ENCODE measurements around the gene ENHO.
"Not testable (repeated sequence)": the region's sequence is repeated elsewhere in the genome, so short reads cannot be mapped to it uniquely, and the experiment has no call there.

The ENHO gene

GRCh38 chr9:34555500-34555899 is 32.7 kb upstream of the ENHO start:
- DNase-seq (ENCODE audit: low spot score), result no peak

GRCh38 chr9:34555002-34555348 is 32.2 kb upstream of the ENHO start:
- peak; percentile 56 for DNase-seq (ENCODE audit: low spot score)

GRCh38 chr9:34554211-34555001 is 31.6 kb upstream of the ENHO start:
- DNase-seq (ENCODE audit: low spot score), result peak; percentile 64

GRCh38 chr9:34553511-34554021 is 30.8 kb upstream of the ENHO start:
- no peak for DNase-seq (ENCODE audit: low spot score)

GRCh38 chr9:34552986-34553385 is 30.2 kb upstream of the ENHO start:
- no peak for DNase-seq (ENCODE audit: low spot score)

- DNase-seq (ENCODE audit: low spot score), result no peak
Observed at GRCh38 chr9:34552606-34552981, 29.8 kb upstream of the ENHO start.

DNA sequence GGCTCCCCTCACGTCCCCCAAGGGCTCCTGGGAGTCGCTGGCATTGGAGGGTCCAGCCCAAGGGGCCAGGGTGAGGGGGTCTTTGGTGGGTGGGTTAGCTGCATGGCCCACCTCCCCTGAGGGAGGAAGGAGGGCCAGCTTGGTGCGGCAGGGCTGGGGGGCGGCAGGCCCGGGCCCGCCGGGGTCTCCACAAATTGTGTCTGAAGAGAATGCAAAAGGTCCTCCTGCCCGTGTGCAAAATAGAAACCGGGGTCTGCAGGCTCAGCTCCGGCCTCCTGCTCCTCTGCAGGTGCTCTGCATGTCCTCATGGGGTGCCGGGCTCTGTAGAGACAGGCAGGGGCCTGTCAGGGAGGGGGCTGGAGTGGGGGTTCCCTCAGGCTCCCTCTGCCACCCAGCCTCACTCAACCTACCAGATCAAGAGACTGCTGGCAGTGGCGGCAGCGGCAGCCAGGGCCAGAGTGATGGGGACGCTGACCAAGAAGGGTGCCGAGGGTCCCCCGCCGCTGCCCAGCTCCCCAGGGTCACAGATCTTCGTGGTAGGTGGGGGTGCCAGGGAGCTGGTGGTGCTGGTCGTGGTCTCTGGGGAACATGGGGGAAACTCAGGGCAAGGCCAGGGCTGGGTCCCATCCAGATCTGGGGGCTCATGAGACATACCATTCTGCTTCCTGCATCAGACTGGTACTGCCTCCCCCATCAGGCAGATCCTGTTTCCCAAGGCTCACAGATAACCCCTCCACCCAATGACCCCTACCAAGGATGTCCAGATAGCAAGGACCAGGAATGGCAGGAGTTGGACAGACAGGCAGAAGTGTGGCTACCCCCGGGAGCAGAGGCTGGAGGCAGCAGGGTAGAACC is 29.2 kb upstream of the ENHO start:
- DNase-seq (ENCODE audit: low spot score), result no peak

- no peak for DNase-seq (ENCODE audit: low spot score)
Observed at GRCh38 chr9:34550681-34551270, 28.0 kb upstream of the ENHO start.

GRCh38 chr9:34550016-34550680 is 27.4 kb upstream of the ENHO start:
- DNase-seq (ENCODE audit: low spot score), result no peak

GRCh38 chr9:34549407-34549732 is 26.6 kb upstream of the ENHO start:
- no peak for DNase-seq (ENCODE audit: low spot score)

- DNase-seq (ENCODE audit: low spot score), result peak; percentile 88
Observed at GRCh38 chr9:34547960-34548611, 25.3 kb upstream of the ENHO start.

GRCh38 chr9:34546834-34547827 is 24.3 kb upstream of the ENHO start:
- peak; percentile 76 for DNase-seq (ENCODE audit: low spot score)

- no peak for DNase-seq (ENCODE audit: low spot score)
Observed at GRCh38 chr9:34546102-34546833, 23.5 kb upstream of the ENHO start.

GRCh38 chr9:34545497-34545896 is 22.7 kb upstream of the ENHO start:
- no peak for DNase-seq (ENCODE audit: low spot score)

- no peak for DNase-seq (ENCODE audit: low spot score)
Observed at GRCh38 chr9:34544035-34544434, 21.2 kb upstream of the ENHO start.

DNA sequence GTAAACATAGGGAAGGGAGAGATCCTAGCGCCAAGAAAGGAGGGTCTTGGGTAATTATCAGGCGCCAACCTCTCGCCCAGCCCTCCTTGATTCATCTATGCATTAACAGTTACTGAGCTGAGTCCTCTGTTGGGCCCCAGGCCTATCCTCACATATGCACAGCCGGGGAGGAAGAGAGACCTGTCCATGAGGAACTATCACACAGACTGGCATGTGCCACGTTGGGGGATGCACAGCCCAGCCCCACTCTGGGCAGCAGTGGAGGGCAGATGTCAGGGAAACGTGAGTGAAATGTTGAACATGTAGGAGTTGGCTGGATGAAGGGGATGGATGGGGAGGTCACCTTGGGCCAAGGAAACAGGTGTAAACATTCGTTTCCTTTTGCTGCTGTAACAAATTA is 18.8 kb upstream of the ENHO start:
- no peak for DNase-seq (ENCODE audit: low spot score)

GRCh38 chr9:34540827-34541226 is 18.0 kb upstream of the ENHO start:
- DNase-seq (ENCODE audit: low spot score), result no peak

GRCh38 chr9:34536685-34537084 is 13.9 kb upstream of the ENHO start:
- DNase-seq (ENCODE audit: low spot score), result no peak

GRCh38 chr9:34532041-34532440 is 9.3 kb upstream of the ENHO start:
- DNase-seq (ENCODE audit: low spot score), result not testable (repeated sequence)

- no peak for DNase-seq (ENCODE audit: low spot score)
Observed at GRCh38 chr9:34526026-34526425, 3.2 kb upstream of the ENHO start.

Measured in iPS-NIHi11 (cell line).